Measurements from ENCODE around the gene GFM1.

The GFM1 gene

GRCh38 chr3:158644345-158644908, at the start of gene GFM1:
Gene GFM1, plus strand, starts transcription at chr3:158644527. Its CDS starts 108 bp downstream, at chr3:158644635.
- in situ Hi-C loops (cut with HindIII; ENCODE audit: low sequenced_read_pairs) = no loop called here

DNA sequence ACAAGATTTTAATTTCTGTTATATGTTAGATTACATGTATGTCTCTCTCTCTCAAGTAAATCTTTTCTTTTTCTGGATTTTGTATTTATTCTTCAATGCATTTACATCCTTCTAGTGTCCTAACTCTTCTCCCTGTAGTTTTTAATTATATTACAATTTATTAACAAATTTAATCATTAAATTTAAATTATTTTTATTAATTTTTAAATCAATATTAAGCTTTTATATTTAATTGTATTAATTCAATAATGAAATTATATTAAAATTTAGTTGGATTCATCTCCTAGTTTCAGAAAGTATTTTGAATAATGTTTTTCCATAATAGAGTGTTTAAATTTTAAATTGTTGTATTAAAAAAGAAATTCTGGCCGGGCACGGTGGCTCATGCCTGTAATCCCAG, 43.5 kb upstream of the GFM1 start:
- in situ Hi-C loops (cut with HindIII; ENCODE audit: low sequenced_read_pairs) = no loop called here

DNA sequence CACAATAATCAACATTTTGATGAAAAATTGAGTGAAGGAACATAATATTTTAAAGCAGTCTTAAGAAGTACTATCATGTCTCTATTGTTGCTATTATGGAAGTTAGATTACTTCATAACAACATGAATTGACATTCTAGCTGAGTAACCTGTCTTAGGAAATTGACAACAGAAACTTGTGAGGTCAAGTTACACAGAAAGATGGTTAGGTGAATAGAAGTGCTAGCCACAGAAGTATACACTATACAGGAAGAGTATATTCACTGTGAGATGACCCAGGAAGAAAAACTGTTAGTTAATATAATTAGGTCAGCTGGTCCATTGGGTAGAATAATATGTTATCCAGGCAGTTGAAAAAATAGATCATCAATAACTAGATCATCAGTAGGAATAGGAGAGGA, 42.1 kb upstream of the GFM1 start:
- in situ Hi-C loops (cut with HindIII; ENCODE audit: low sequenced_read_pairs) = no loop called here

- in situ Hi-C loops (cut with HindIII; ENCODE audit: low sequenced_read_pairs) = no loop called here
Observed at GRCh38 chr3:158617982-158618875, 26.1 kb upstream of the GFM1 start.

DNA sequence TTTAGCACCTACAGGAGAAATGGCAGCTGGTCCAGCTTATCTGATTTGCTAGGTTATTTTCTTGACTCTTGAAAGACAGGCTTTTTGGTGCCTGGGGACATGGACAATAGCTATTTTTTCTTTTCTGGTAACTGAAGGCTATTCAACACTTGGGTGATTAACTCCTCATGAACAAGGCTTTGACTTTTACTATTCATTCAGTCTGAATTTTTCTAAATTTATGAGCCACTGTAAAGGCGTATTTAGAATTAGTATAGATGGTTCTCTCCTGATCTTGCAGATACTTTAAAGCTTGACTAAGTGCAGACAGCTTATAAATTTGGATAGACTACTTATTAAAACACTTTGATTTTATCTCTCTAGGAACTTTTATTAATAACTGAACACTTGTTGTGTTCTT, 18.4 kb upstream of the GFM1 start:
- in situ Hi-C loops (cut with HindIII; ENCODE audit: low sequenced_read_pairs) = no loop called here

GRCh38 chr3:158631981-158632380, 12.3 kb upstream of the GFM1 start:
- in situ Hi-C loops (cut with HindIII; ENCODE audit: low sequenced_read_pairs) = no loop called here

- in situ Hi-C loops (cut with HindIII; ENCODE audit: low sequenced_read_pairs) = no loop called here
Observed at GRCh38 chr3:158640646-158641045, 3.7 kb upstream of the GFM1 start.

- in situ Hi-C loops (cut with HindIII; ENCODE audit: low sequenced_read_pairs) = no loop called here
Observed at GRCh38 chr3:158642005-158642404, 2.3 kb upstream of the GFM1 start.

GRCh38 chr3:158642474-158643210, 1.7 kb upstream of the GFM1 start:
- in situ Hi-C loops (cut with HindIII; ENCODE audit: low sequenced_read_pairs) = no loop called here

DNA sequence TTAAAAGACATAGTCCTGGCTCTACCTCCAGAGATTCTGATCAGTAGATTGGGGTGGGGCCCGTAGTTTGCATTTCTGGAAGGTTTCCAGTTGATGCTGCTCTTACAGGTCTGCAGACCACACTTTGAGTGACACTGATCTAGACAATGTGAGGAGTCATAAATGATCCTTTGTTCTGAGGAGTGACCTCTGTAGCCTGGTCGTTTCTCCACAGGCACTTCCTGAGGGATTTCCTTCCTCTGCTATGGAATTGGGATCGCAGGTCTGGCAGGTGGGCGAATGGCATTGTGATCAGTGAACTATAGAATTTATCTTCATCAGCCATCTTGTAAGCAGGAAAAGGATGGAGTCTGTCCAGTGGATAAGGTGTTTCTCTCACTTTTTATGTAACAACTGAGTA, 5.5 kb downstream of the GFM1 start:
- in situ Hi-C loops (cut with HindIII; ENCODE audit: low sequenced_read_pairs) = no loop called here

DNA sequence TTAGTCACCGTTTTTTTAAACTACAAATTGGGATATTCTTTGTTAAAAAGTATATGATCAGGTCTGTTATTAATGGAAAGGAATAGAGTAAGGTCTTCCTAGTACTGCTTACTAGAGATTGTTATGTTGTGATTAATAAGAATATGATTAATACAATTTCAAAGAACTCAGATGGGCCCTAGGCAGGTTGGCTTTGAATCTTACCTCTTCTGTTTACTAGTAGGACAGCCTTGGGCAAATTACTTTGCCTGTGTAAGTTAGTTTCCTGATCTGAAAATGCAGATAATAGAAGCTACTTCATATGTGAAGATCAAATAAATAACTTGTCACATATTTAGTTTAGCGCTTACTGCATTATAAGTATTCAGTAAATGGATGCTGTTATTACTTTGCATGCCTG, 6.9 kb downstream of the GFM1 start:
- in situ Hi-C loops (cut with HindIII; ENCODE audit: low sequenced_read_pairs) = no loop called here

- in situ Hi-C loops (cut with HindIII; ENCODE audit: low sequenced_read_pairs) = no loop called here
Observed at GRCh38 chr3:158652463-158652862, 8.1 kb downstream of the GFM1 start.

DNA sequence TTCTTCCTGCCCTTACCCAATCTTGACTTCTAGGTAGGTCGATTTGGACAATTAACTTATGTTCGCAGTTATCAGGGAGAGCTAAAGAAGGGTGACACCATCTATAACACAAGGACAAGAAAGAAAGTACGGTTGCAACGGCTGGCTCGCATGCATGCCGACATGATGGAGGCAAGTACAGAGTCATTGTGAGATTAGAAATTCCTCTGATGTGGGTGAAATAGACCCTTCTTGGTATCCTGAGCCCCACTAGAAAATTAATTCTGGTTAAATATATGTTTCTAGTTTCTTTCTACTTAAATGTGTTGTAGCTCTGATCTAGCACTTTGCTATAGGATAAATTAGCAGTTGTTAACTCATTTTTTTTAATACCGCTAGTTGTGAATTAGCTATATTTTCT, 14.6 kb downstream of the GFM1 start:
- in situ Hi-C loops (cut with HindIII; ENCODE audit: low sequenced_read_pairs) = no loop called here

GRCh38 chr3:158659454-158660237, 15.3 kb downstream of the GFM1 start:
- in situ Hi-C loops (cut with HindIII; ENCODE audit: low sequenced_read_pairs) = no loop called here

DNA sequence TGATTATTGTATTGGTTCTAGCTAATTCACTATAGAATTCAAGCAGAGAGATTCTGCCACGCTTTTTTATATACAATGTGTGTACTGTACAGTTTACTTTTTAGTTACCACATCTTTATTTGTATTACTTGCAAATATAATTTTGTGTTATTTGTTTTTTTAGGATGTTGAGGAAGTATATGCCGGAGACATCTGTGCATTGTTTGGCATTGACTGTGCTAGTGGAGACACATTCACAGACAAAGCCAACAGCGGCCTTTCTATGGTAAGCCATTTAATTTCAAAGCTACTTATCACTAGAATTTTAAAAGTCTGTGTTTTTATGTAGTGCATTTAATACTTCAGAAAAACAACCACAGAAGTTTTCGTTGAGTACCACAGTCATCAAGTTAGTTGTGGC, 16.4 kb downstream of the GFM1 start:
- in situ Hi-C loops (cut with HindIII; ENCODE audit: low sequenced_read_pairs) = no loop called here

GRCh38 chr3:158663246-158663645, 18.9 kb downstream of the GFM1 start:
- in situ Hi-C loops (cut with HindIII; ENCODE audit: low sequenced_read_pairs) = no loop called here

DNA sequence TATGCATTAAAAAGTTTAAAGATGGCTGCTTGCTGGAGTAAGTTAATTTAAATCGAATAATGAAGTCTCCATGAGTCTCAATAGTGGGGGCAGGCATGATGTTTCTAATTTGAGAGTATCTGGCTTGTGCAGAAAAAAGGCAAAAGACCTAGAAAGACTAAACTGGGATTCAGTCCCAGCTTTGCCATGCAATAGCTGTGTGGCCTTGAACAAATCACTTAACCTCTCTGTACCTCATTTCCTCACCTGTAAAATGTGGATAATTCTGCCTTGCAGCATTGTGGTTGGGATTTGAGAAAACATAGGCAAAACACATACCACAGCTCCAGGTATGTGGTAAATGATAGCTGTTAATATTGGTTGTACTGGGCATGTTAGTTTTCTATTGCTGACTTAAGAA, 19.5 kb downstream of the GFM1 start:
- in situ Hi-C loops (cut with HindIII; ENCODE audit: low sequenced_read_pairs) = no loop called here

- in situ Hi-C loops (cut with HindIII; ENCODE audit: low sequenced_read_pairs) = loop anchor here (5.0 kb wide), 1 partner anchor 141 kb away; no protein-coding TSS in a partner anchor
Observed at GRCh38 chr3:158666416-158666815, 22.1 kb downstream of the GFM1 start.

DNA sequence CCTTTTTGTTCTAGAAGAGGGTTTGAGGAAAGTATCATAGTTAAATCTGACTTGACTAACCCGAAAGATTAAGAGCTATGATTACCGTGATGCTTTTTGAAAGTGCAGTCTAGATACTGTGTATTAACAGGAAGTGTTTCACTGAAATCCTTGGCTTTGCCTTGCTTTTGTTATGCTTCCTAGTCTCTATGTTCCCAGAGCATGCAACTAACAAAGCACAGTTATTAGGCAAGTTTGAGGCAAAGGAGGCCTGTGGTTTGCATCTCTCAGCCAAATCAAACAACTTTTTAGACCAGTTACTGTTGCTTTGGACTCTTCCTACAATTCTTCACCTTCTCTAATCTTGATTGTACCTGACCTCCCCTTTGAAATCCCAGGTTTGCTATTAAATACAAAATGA, 24.2 kb downstream of the GFM1 start:
- in situ Hi-C loops (cut with HindIII; ENCODE audit: low sequenced_read_pairs) = loop anchor here (5.0 kb wide), 1 partner anchor 139 kb away; no protein-coding TSS in a partner anchor

DNA sequence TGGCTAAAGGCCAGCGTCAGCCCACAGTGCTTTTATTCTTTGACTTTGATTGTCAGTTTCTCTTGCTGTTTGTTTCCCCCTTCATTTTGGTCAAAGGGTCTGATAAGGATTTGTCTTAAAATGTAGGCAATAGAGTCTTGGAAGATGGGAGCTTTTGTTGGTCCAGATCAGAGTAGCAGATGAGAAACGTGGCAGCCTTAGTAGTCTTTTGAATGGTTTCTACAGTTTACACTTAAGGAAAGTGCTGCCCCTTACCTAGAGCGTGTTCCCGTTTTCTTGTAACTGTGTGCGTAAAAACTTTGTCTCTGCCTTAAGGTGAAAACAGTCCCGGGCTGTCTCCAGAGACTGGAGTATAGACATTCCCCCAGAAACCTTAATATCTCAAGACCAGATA, 27.5 kb downstream of the GFM1 start:
- in situ Hi-C loops (cut with HindIII; ENCODE audit: low sequenced_read_pairs) = no loop called here

All from endothelial cell of hepatic sinusoid (primary cell).